HG02938 (cell line): ENCODE results near the gene ABHD14A.

ENCODE experiments used
- ATAC-seq: cut with Tn5 transposase; IDR thresholded peaks from one replicate; pipeline ENCODE4 v1.9.1; 2021; ENCODE audit warnings: mild to moderate bottlenecking, moderate library complexity; ENCODE audit not compliant: unreplicated experiment

The ABHD14A gene

DNA sequence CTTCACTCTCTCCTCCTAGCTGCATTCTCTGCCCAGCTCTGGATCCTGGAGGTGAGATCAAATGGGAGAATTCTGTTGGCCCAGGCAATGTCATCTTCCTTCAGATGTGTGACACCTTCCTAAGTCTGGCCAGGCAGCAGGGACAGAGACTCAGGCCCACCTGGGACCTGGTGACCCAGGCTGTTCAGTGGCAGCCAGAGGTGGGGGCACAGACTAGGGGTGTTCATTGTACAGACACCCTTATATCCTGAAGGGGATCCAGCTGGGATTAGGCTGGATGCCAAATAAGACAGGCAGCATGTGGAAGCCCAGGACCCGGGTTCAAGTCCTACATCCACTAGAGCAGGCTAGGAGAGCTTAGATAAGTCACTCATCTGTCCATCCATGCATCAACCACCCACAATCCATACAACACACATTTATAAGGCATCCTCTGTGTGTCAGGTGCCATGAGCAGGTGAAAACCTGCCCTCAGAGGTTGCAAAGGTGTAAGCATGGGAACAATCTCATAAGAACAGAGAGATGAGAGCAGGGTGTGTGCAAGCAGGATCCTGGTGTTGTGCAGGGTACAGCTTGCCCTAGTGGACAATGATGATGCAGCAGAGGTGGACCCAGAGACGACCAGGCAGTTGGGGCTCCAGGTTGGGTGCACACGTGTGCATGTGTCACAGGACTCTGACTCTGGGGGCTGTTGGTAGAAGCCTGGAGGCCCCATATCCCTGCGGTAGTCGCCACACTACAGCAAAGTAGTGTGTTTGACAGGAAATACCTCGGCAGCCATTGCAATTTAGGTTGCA, 39.1 kb downstream of the ABHD14A start:
- ATAC-seq = no peak

DNA sequence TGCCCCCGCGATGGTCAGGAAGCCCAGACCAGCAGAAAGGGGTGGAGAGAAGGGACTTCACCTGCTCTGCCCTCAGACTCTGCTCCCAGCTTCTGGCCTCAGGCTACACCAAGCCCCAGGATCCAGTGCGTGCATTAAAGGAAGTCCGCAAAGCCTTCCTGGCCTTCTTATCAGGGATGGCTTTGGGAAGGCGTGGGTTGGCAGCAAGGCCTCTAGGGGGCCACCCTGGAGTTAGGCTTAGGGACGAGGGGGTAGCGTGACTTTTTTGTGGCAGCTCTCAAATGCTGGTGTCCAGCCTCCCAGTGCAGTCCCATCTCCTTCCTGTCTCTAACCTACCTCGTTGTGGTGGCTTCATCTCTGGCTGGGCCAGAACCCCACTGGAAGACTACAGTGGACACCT, 39.7 kb downstream of the ABHD14A start:
- no peak for ATAC-seq

GRCh38 chr3:52015438-52016228, 40.8 kb downstream of the ABHD14A start:
- no peak for ATAC-seq

- no peak for ATAC-seq
These were observed 42.7 kb downstream of the ABHD14A start for GRCh38 chr3:52017586-52017985.

- ATAC-seq = no peak
These were observed 43.6 kb downstream of the ABHD14A start for GRCh38 chr3:52018319-52019000.

DNA sequence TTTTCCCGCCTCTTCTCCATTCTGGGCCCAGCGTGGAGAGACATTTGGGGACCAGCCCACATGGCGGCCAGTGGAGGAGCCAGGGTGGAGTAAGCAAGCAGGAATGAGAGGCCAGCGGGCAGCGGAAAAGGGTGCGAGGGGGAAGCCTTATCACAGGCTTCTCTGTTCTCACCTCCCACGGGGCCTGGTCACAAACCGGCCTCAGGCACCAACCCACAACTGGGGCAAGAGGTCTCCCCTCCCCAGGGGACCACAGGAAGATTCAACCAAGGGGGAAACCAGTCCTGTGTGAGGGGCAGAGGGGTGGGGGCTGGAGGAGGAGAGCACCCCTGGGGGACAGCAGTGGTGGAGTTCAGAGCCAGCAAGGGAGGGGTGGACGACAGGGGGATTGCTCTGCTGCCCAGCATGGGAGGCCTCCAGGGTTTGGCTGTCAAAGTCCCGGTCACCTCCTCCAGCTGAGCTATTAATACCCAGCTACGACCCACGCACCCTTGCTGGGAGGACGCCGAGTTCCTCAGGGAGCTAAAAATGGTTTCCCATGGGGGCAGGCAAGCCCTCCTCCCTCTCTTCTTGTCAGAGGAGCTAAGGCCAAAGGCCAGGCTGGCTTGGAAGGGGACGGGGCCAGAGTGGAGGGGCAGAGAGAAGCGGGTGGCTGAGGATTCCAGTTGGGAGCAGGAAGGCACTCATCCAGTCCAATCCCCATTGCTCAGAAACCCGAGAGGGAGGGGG, 44.7 kb downstream of the ABHD14A start:
- no peak for ATAC-seq

DNA sequence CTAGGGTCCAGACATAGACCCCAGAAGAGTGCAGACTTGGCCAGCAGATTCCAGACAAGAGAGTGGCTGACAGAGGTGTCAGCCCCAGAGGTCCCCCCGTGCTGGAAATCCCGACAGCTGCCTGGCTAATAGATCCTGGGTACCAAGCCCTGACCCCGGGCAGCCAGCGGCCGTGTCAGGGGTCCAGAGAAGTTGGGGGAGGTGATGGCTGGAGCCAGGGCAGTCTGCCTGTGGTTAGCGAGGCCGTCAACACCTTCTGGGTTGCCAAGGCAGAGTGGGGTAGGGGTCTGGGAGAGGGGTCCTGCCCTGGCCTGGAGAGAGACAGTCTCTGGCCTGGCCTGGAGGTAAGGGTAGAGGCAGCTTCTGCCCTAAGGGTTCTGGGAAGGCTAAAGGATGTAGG, 45.9 kb downstream of the ABHD14A start:
- no peak for ATAC-seq

DNA sequence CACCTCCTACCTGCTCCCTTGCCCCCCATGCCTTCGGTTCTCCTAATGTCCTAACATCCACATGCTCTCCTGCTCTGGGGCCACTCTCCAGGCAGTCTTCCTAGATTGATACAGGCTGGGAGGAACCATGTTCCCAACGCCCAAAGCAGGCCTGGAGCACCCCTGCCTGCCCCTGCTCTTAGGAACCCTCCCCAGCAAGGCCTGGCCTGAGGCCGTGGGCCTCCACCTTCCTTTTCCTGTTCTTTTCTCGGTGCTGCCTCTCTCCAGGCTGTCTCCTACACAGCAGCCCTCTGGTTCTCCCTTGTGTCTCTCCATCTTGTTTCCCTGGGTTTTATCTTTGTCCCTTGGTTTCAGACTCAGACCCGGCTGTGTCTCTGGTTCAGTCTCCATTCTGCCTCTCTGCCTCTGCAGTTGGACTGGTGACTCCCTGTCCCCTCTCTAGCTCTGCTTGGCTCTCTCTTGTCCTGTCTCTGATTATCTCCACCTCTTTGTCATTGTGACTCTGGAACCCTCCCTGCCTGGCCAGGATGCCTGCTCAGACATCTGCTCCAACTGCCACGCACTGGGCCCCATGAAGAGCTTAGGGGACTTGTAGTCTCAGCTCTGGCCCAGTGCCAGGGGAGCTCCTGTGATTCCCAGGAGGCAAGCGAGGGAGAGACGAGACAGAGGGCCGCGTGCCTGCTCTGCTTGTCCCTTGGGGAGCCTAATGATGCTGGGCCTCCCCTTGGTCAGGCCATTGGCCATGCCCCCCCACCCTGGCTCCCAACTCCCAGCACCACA, 46.8 kb downstream of the ABHD14A start:
- no peak for ATAC-seq

DNA sequence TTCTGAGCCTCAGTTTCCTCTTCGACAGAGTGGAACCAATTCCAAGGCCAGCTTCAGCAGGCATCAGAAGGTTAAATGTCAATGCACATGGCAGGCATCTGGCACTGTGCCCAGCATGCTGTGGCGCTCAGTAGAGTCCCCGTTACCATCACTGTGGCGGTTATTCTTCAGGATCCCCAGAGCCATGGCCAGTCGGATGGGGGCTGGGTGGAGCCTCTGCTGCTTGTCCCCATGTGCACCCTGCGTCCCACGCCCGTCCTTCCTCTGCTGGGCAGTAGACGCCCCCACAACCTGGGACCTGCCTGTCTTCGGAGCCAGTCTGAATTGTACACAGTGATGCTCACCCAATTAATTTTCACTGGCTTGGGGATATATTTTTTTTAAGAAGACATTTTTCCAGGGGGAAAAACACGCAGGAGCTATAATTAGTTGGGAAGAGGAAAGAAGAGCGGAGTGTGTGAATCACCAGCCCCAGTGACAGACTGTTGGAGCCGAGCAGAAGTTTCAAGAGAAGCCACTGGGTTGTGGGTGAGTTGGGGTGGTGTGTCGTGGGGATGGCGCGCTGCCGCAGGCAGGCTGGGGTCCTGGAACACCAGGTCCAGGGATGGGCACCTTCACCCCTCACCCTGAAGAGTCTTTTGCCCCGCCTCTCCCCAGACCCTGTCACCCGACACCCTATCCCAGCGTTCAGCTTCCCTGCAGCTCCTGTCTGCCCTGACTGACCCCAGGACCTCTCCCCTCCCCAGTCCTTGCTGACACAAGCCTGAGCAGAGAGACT, 47.6 kb downstream of the ABHD14A start:
- ATAC-seq = no peak

- no peak for ATAC-seq
These were observed 48.4 kb downstream of the ABHD14A start for GRCh38 chr3:52023101-52023770.

GRCh38 chr3:52023860-52024764, 49.2 kb downstream of the ABHD14A start:
- no peak for ATAC-seq

- ATAC-seq = no peak
These were observed 50.0 kb downstream of the ABHD14A start for GRCh38 chr3:52024765-52025452.

- ATAC-seq = no peak
These were observed 50.6 kb downstream of the ABHD14A start for GRCh38 chr3:52025453-52025852.

DNA sequence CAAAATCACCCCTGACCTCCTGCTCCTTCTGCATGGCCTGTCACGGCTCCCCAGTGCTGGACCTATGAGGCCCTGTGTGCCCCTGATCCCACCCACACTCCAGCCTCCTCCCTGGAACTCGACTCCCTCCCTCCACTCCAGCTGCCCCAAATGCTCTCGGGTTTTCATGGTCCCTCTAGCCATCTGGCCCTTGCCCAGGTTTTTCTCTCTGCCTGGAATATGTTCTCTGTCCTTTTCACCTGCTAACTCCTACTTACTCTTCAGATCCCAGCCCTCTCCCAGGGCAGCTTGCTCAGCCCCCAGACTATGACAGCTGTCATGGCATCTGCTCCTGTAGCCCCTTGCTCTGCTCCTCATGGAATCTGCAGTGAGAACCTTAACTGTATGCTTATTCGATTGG, 51.2 kb downstream of the ABHD14A start:
- no peak for ATAC-seq

GRCh38 chr3:52028572-52028971, 53.7 kb downstream of the ABHD14A start:
- ATAC-seq = no peak

DNA sequence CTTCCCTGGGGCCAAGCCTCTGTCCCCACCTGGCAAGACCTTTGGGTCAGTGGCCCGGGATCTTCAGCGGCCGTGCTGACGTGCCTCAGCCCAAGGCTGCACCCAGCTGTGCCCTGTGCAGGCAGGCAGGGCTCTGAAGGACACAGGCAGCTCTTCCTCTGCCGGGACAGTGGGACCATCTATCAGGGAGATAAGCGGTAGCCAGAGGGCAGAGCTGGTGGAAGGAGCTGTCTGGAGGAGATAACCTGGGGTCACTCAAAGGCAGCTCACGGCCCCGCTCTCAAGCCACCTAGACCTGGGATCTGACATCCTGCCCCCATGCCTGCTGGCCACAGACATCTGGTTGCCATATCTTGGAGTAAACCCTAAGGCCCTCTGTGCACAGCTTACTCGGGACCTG, 54.2 kb downstream of the ABHD14A start:
- no peak for ATAC-seq

DNA sequence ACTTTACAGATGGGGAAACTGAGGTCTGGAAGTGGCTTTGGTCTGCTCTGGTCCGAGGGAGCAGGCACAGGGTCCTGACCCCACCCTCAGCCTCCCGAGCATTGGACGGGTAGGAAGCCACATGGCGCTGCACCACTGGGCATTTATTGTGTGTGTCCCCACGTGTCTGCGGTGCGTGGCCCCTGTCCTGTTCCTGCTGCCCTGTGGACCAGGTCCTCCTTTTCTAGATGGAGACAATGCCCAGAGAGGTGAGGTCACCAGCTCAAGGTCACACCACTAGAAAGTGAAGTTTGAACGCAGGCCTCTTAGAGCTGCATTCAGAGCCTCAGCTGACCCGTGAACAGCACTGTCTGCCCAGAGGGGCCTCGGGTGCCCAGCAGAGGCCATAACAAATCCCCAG, 54.7 kb downstream of the ABHD14A start:
- ATAC-seq = no peak
